IgD-negative memory B cell (primary cell): ENCODE data around the gene SLX4. TPM values are rescaled to one million over a fixed set of nuclear protein-coding genes. Genes with fewer than 3 reads are reported as not detected.
A peak's percentile ranks its signal among the peaks of the same experiment; 100 is the strongest.

Experiments
- H3K27ac Mint-ChIP-seq, 3 donors: one replicate each; pipeline ENCODE4 v1.8.0; 2020 to 2022; ENCODE audit warnings: mild to moderate bottlenecking in 3 of 3, mixed read lengths in 3 of 3, moderate library complexity in 1 of 3
- H3K27me3 Mint-ChIP-seq: one replicate; pipeline ENCODE4 v1.8.0; 2021; ENCODE audit warnings: mixed read lengths
- H3K36me3 Mint-ChIP-seq: one replicate; pipeline ENCODE4 v1.8.0; 2020; ENCODE audit warnings: mild to moderate bottlenecking, mixed read lengths
- H3K4me1 Mint-ChIP-seq, 3 donors: one replicate each; pipeline ENCODE4 v1.8.0; 2020 to 2022; ENCODE audit warnings: mixed read lengths in 3 of 3, mild to moderate bottlenecking in 1 of 3
- H3K4me3 Mint-ChIP-seq, 4 donors: one replicate each; pipeline ENCODE4 v1.8.0; 2020 to 2022; ENCODE audit warnings: mild to moderate bottlenecking in 4 of 4, mixed read lengths in 4 of 4, moderate library complexity in 3 of 4
- H3K9me3 Mint-ChIP-seq, 3 donors: one replicate each; pipeline ENCODE4 v1.8.0; 2020 to 2021; ENCODE audit warnings: mixed read lengths in 3 of 3, mild to moderate bottlenecking in 1 of 3
- polyA plus RNA-seq: library from polyadenylated mRNA; unstranded; fragments of 300-500 nt; fragmentation: Illumina TruSeq; gene quantifications from one replicate; pipeline ENCODE4 v1.2.3, GENCODE V29; 2021

The SLX4 gene
- polyA plus RNA-seq, 1 donor from 2014 or later: 1.4 TPM

DNA sequence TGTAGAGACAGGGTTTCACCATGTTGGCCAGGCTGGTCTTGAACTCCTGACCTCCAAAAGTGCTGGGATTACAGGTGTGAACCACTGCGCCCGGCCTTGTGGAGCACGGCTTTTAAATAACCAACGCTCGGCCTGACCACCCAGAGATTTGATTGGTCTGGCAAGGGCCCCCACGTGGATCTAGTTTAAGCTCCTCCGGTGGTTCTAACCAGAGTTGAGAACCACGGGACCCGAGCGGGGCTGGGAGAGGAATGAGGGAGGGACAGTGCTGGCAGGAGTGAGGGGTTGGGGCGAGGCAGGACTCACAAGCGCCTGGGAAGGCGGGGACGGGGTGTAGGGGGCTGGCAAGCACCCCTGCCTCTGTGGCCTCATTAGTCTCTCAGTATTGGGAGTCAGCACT, 37.2 kb downstream of the SLX4 start:
- H3K27me3 Mint-ChIP-seq: no peaks in the 10 kb centered on the region
- H3K4me1 Mint-ChIP-seq: peaks cover 13 to 24% (median 21%) of the 10 kb centered on the region in 3 donors
- H3K9me3 Mint-ChIP-seq: peaks cover 0 to 6% (median 4%) of the 10 kb centered on the region in 3 donors
- H3K27ac Mint-ChIP-seq: peak overlapping the region in 1 of 3 donors; percentile 51
- H3K4me3 Mint-ChIP-seq: peak overlapping the region in 1 of 4 donors; percentile 23
- peaks cover 8% of the 10 kb centered on the region for H3K36me3 Mint-ChIP-seq

DNA sequence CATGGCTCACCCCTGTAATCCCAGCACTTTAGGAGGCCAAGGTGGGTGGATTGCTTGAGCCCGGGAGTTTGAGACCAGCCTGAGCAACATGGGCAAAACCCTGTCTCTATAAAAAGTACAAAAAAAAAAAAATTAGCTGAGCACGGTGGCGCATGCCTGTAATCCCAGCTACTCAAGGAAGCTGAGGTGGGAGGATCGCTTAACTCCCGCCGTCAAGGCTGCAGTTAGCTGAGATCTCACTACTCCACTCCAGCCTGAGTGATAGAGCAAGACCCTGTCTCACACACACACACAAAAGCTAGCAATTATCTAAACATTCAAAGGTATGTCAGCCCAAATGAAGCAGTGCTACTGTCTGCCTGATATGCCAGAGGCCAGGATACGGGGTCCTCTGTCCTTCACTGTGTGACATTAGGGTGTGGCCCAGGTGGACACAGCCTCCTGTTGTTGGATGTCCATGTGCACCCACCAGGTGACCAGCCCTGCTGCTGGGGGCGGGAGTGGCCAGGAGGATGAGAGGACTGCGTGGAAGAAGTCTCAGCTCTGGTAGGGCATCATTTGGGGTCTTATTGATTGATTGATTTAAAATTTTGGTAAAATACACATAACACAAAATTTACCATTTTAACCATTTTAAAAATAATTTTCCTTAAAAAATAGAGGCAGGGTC, 38.1 kb downstream of the SLX4 start:
- H3K4me3 Mint-ChIP-seq: peak overlapping the region in 1 of 4 donors; percentile 71
- H3K36me3 Mint-ChIP-seq: peaks cover 8% of the 10 kb centered on the region
- peak overlapping the region in 1 of 3 donors; percentile 94 for H3K27ac Mint-ChIP-seq
- H3K4me1 Mint-ChIP-seq: peaks cover 9 to 19% (median 18%) of the 10 kb centered on the region in 3 donors
- H3K9me3 Mint-ChIP-seq: peaks cover 0 to 6% (median 4%) of the 10 kb centered on the region in 3 donors
- H3K27me3 Mint-ChIP-seq: no peaks in the 10 kb centered on the region

DNA sequence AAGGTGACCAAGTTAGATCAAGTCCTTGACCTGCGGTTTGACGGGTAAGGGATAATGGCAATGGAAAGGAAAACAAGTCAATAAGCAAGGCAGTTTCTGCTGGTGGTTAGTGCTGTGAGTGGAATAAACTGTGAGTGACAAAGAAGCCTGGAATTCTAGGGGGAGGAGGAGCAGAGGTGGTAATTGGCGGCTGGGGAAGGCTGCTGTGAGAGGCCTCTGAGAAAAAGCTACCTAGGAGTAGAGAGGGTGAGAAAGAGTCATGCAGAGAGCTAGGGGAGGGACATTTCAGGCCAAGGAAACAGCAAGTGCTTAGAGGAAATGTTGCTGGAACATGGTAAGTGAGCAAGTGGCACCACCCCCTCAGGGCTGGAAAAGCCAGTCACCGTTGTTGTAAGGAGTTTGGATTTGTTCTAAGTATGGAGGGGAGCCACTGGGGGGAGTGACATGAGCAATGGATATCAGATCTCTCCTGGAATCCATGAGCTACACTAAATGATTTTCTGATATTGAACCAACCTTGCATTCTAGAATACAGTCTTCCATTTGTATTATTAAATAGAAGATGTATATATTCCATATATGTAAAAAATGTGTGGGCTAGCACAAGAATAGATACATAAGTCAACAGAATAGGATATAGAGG, 40.9 kb downstream of the SLX4 start:
- H3K9me3 Mint-ChIP-seq: peaks cover 0 to 6% (median 4%) of the 10 kb centered on the region in 3 donors
- H3K27me3 Mint-ChIP-seq: no peaks in the 10 kb centered on the region
- H3K27ac Mint-ChIP-seq: no peak overlapping the region
- H3K4me1 Mint-ChIP-seq: peaks cover 4 to 13% (median 5%) of the 10 kb centered on the region in 3 donors
- H3K4me3 Mint-ChIP-seq: peak overlapping the region in 1 of 4 donors; percentile 35
- H3K36me3 Mint-ChIP-seq: peaks cover 8% of the 10 kb centered on the region

DNA sequence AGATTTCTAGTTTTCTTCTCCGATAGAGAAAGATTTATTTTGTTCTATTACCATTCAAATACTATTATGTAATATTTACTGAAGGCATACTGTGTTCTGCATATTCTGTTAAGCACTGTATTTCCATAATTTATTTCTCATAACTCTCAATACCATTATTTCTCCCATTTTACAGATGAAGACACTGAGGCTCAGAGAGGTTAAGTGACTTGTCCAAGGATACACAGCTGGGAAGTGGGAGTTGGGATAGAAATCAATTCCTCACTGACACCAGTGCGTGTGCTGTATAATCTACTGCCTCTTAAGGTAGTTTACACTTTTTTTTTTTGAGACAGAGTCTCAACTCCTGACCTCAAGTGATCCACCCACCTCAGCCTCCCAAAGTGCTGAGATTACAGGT, 41.6 kb downstream of the SLX4 start:
- Mint-ChIP-seq H3K27ac (no peak overlapping the region), H3K4me3 (no peak overlapping the region), H3K4me1 (peaks cover 2 to 8% (median 4%) of the 10 kb centered on the region in 3 donors), H3K36me3 (peaks cover 12% of the 10 kb centered on the region), H3K27me3 (no peaks in the 10 kb centered on the region), H3K9me3 (peaks cover 0 to 6% (median 4%) of the 10 kb centered on the region in 3 donors)

DNA sequence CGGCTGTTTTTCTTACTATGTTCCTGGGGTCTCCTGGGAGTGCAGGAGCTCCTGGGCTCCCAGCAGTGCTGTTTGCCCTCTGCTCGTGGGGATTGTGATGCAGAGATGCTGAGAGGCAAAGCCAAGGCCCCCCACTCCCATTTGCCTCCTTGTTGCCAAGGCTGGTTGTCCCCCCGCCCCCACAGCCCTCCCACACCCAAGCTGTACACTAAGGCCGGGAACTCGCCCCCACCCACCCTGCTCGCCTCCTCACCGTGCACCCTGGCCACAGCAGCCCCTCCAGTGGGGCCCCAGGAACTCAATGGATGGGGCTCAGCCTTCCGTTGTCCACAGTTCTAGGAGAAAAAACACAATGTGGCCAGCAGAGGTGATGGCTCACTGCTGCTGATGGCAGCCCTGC, 44.4 kb downstream of the SLX4 start:
- Mint-ChIP-seq H3K27ac (no peak overlapping the region), H3K9me3 (peaks cover 0 to 6% (median 4%) of the 10 kb centered on the region in 3 donors), H3K27me3 (no peaks in the 10 kb centered on the region), H3K4me3 (no peak overlapping the region), H3K4me1 (peaks cover under 1 to 3% (median 1%) of the 10 kb centered on the region in 3 donors), H3K36me3 (peaks cover 12% of the 10 kb centered on the region)

DNA sequence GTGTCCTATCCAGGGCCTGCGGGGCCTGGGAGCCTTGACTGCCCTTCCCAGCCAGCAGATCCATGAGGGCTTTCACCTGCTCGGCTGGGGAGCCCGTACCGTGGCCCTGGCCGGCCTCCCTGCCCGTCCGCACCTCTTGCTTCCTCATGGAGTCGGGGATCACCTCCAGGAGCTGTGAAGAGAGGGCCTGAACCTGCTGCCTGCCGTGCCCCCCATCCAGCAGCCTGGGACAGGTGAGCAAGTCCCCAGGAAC, 46.6 kb downstream of the SLX4 start:
- H3K4me1 Mint-ChIP-seq: peaks cover 0 to 4% (median 0%) of the 10 kb centered on the region in 3 donors
- no peaks in the 10 kb centered on the region for H3K9me3 Mint-ChIP-seq
- no peaks in the 10 kb centered on the region for H3K27me3 Mint-ChIP-seq
- no peak overlapping the region for H3K27ac Mint-ChIP-seq
- peaks cover 6% of the 10 kb centered on the region for H3K36me3 Mint-ChIP-seq
- no peak overlapping the region for H3K4me3 Mint-ChIP-seq

DNA sequence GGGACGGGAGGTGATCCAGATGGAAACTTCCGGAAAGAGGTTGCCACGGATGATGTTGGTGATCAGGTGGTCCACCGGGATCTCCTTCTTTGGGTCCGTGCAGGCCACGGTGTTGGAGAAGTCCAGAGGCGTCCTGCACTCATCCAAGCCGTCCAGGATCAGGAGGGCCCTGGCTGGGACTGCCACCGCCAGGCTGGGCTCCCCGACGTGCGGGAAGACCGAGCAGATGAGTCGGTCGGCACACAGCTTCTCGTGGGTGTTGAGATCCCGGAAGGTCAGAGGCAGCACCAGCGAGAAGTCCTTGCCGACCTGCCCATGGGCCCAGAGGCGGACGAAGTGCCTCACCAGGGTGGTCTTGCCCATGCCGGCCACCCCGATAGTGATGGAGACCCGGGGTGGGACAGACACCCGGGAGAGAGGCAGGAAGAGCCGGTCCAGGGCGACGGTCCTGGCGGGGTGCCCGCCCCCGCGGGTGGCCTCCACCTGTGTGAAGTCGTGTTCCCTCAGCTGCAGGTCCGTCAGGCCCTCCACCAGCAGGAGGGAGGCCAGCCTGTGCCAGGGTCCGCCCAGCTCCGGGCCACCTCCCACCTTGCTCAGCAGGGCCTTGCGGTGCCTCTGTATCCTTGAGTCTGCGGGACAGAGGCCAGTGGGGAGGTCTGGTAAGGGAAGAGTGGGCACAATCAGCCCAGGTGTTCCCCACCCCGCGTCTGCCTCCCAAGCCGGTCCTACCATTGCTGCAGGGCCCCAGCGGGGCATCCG, 47.1 kb downstream of the SLX4 start:
- no peaks in the 10 kb centered on the region for H3K9me3 Mint-ChIP-seq
- no peak overlapping the region for H3K4me3 Mint-ChIP-seq
- H3K36me3 Mint-ChIP-seq: peaks cover 5% of the 10 kb centered on the region
- H3K27me3 Mint-ChIP-seq: no peaks in the 10 kb centered on the region
- H3K27ac Mint-ChIP-seq: no peak overlapping the region
- H3K4me1 Mint-ChIP-seq: peaks cover 0 to 4% (median 0%) of the 10 kb centered on the region in 3 donors

DNA sequence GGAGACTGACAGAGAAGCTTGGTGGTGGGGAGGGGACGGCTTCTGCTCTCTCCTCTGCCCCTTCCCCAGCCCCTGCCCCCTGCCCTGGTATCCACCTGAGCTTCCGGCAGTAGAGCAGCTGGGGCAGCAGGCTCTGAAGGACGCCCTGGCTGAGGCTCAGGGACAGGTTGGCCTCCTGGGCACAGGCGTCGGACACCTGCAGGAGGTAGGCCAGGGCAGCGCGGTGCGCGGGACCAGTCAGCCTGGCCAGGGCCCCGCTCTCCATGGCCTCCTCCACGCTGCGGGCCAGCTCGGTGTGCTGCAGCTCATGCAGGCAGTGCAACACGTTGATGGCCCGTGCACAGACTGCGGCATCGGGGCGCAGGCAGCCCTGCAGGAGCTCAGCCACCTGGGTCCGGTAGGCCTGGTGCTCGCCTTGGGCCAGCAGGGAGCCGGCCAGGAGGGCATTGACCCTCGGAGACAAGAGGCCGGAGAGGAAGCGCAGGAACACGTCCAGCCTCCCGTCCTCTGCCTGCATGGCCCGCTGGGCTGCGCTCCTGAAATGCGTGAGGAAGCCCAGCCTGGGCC, 48.4 kb downstream of the SLX4 start:
- peaks cover 0 to 4% (median 0%) of the 10 kb centered on the region in 3 donors for H3K4me1 Mint-ChIP-seq
- peaks cover 7% of the 10 kb centered on the region for H3K36me3 Mint-ChIP-seq
- H3K4me3 Mint-ChIP-seq: no peak overlapping the region
- no peaks in the 10 kb centered on the region for H3K9me3 Mint-ChIP-seq
- no peaks in the 10 kb centered on the region for H3K27me3 Mint-ChIP-seq
- no peak overlapping the region for H3K27ac Mint-ChIP-seq

DNA sequence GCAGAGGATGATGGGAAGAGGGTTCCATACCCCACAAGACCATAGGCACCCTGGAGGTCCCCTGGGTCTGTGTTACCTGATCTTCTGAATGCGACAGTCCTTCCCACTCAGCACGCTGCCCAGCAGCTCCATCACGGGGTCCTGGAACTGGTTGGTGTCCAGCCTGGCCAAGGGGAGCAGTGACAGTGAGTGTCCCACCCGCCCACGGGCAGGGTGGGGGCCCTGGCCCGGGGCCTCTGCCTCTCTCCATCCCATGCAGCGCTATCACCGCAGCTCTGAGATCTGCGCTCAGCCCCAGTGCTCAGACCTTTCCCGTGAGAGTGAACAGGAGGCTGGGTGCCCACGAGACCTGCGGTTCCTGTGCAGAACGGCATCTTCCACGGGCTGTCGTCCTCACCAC, 49.8 kb downstream of the SLX4 start:
- Mint-ChIP-seq H3K27me3 (no peaks in the 10 kb centered on the region), H3K9me3 (no peaks in the 10 kb centered on the region), H3K27ac (no peak overlapping the region), H3K36me3 (peaks cover 11% of the 10 kb centered on the region), H3K4me3 (no peak overlapping the region), H3K4me1 (peaks cover 0 to 6% (median 0%) of the 10 kb centered on the region in 3 donors)

DNA sequence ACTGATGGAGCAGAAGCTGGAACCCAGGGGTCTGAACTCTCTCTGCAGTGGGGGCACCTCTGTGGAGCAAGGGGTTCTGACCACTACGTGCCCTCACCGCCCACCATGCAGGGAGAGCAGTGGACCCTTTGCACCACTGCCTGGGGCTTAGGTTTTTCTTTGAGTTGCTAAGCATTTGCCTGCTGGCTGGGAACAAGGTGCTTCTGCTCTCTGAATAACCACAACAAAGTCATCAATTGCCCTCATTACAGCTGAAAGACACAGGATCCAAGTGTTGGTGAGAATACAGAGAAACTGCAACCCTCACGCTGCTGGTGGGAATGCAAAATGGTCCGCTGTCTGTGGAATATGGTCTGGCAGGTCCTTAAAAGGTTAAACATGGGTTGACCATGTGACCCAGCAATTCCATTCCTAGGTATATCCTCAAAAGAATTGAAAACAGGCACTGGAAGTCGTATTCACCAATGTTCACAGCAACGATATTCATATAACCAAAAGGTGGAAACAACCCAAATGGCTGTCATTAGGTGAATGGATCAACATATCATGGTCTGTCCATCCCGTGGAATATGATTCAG, 57.0 kb downstream of the SLX4 start:
- Mint-ChIP-seq H3K36me3 (peaks cover 16% of the 10 kb centered on the region), H3K27me3 (no peaks in the 10 kb centered on the region)

DNA sequence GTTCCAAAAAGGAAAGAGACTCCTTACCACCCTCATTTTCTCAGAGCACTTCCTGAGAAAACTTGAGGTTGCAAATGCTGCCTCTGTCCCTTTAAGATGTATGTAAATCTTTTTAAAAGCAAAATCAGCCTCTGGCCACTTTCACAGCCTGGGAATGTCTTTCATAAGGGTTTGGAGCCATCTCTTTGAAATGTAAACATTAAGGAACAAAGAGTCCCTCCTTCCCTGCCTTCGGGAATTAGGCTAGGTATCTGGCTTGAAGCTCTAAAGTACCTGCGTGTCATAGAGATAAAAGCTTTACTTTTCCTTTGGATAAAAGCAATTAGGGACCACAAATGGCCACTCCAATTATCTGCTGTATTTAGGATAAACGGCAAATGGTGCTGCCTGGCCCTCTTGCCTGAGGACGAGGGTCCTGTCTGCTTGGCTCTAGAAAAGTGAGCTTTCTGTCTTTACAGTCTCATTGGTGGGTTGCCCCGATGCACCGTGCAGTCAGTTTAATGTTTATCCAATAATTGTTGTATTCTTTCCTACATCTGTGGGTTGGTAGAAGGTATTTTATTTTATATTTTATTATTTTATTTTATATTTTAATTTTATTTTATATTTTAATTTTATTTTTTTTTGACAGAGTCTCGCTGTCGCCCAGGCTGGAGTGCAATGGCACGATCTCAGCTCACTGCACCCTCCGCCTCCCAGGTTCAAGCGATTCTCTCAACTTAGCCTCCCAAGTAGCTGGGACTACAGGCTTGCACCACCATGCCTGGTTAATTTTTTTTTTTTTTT, 58.1 kb downstream of the SLX4 start:
- peaks cover 4 to 15% (median 14%) of the 10 kb centered on the region in 3 donors for H3K4me1 Mint-ChIP-seq
- H3K4me3 Mint-ChIP-seq: no peak overlapping the region
- H3K27ac Mint-ChIP-seq: no peak overlapping the region
- peaks cover 0 to 5% (median 0%) of the 10 kb centered on the region in 3 donors for H3K9me3 Mint-ChIP-seq
- H3K36me3 Mint-ChIP-seq: peaks cover 14% of the 10 kb centered on the region
- no peaks in the 10 kb centered on the region for H3K27me3 Mint-ChIP-seq

More for the DNA sequence above, 57.0 kb downstream of the SLX4 start:
- H3K4me3 Mint-ChIP-seq: peak overlapping the region in 2 of 4 donors; percentile 23 to 27
- peaks cover 0 to 5% (median 0%) of the 10 kb centered on the region in 3 donors for H3K9me3 Mint-ChIP-seq
- H3K4me1 Mint-ChIP-seq: peaks cover 0 to 8% (median 5%) of the 10 kb centered on the region in 3 donors
- no peak overlapping the region for H3K27ac Mint-ChIP-seq

DNA sequence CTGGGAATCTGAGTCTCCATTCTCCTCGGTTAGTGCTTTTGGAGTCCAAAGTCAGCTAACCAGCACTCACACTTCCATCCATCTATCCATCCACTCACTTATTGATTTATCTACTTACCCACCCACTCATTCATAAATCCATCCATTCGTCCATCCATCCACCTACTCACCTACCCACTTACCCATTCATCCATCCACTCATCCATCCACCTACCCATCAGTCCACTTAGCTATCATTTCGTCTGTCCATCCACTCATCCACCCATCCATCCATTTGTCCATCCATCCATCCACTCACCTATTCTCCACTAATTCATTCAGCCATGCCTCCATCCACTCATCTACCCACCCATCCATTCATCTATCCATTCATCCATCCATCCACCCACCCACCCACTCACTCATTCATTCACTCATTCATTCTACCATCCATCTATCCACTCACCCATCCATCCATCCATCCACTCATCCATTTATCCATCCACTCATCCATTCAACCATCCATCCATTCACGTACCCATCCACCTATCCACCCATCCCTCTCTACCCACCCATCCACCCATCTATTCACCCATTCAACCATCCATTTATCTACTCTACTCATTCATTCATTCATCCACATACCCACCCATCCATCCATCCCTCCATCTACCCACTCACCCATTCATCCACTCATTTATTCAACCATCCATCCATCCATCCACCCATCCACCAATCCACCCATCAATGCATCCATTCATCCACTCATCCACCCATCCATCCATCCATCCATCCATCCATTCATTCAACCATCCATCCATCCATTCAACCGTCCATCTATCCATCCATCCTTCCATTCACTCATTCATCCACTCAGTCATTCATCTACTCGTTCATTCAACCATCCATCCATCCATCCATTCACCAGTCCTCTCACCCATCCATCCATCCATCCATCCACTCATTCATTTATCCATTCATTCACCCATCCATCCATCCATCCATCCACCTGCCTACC, 60.3 kb downstream of the SLX4 start:
- H3K27me3 Mint-ChIP-seq: no peaks in the 10 kb centered on the region
- H3K9me3 Mint-ChIP-seq: peaks cover 0 to 5% (median 0%) of the 10 kb centered on the region in 3 donors
- H3K4me1 Mint-ChIP-seq: peaks cover 12 to 24% (median 15%) of the 10 kb centered on the region in 3 donors
- peaks cover 8% of the 10 kb centered on the region for H3K36me3 Mint-ChIP-seq
- H3K27ac Mint-ChIP-seq: peak overlapping the region in 1 of 3 donors; percentile 39
- no peak overlapping the region for H3K4me3 Mint-ChIP-seq

DNA sequence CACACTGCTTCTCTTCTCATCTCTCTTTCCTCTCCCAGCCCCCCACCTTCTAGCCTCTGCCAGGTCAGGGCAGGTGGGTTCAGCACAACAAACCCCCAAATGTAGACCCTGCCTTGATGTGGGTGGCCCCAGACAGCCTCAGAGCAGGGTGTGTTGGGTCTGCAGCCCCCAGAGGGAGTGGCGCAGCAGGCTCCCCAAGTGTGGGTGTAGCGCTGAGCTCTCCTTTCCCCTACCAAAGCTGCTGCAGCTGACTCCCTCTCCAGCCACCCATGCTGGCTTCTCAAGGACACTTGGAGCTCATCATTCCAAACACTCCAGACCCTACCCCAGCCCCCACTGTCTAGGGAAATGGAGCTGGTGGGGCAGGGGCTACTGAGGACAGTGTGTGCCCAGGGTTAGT, 61.5 kb downstream of the SLX4 start:
- H3K4me1 Mint-ChIP-seq: peaks cover 12 to 21% (median 14%) of the 10 kb centered on the region in 3 donors
- H3K27ac Mint-ChIP-seq: peak overlapping the region in 1 of 3 donors; percentile 39
- H3K27me3 Mint-ChIP-seq: no peaks in the 10 kb centered on the region
- H3K9me3 Mint-ChIP-seq: peaks cover 0 to 5% (median 0%) of the 10 kb centered on the region in 3 donors
- H3K36me3 Mint-ChIP-seq: peaks cover 8% of the 10 kb centered on the region
- no peak overlapping the region for H3K4me3 Mint-ChIP-seq
